Spinal cord (tissue), 10 donors: ENCODE results near the gene FCGBP. TPM values are rescaled to one million over a fixed set of nuclear protein-coding genes. Genes with fewer than 3 reads are reported as not detected.

Experiments
- DNase-seq, 6 donors: peaks; one replicate each; pipeline versions ENCODE4 v3.0.0 to v3.0.0-alpha.2; 2013 to 2015; ENCODE audit warnings: low spot score in 6 of 6, low read depth in 4 of 6
- H3K27ac ChIP-seq: one replicate; pipeline ENCODE4 v1.5.1; 2013; ENCODE audit warnings: low read depth, low read length, control low read depth
- H3K27me3 ChIP-seq: one replicate; pipeline ENCODE4 v1.6.1; 2013; ENCODE audit warnings: low read length; ENCODE audit not compliant: control insufficient read depth, insufficient read depth
- H3K36me3 ChIP-seq: one replicate; pipeline ENCODE4 v1.6.1; 2013; ENCODE audit warnings: low read length; ENCODE audit not compliant: control insufficient read depth, insufficient read depth
- H3K4me1 ChIP-seq: one replicate; pipeline ENCODE4 v1.6.1; 2013; ENCODE audit warnings: low read length; ENCODE audit not compliant: control insufficient read depth, insufficient read depth
- H3K4me3 ChIP-seq: one replicate; pipeline ENCODE4 v1.5.1; 2013; ENCODE audit warnings: low read depth, low read length, control low read depth
- H3K9me3 ChIP-seq: one replicate; pipeline ENCODE4 v1.6.1; 2013; ENCODE audit warnings: low read length; ENCODE audit not compliant: control insufficient read depth, insufficient read depth
- WGBS: methylation state at CpG from one replicate; pipeline ENCODE4 v1.1.5; 2013; ENCODE audit warnings: missing lambda C conversion rate; ENCODE audit not compliant: insufficient coverage; 5-methylcytosine and 5-hydroxymethylcytosine counted together
- long read RNA-seq, 4 donors: transcript quantifications; one replicate each; lab custom pipeline, GENCODE V29; 2026
- polyA plus RNA-seq, 2 donors: library from polyadenylated mRNA; unstranded; fragments of 120-200 nt; gene quantifications; one replicate each; pipeline ENCODE4 v1.2.1, GENCODE V29; 2013; ENCODE audit not compliant: insufficient read length in 2 of 2
- total RNA-seq, 2 donors: library from RNA; depleted of rRNA in 1 of 2; stranded (reverse); fragments of 120-200 nt in 1 of 2; fragments of >200 nt in 1 of 2; gene quantifications; one replicate each; pipeline versions ENCODE4 v1.2.3 to v1.2.4, GENCODE V29; 2013 to 2014
- donor health status: healthy.

FCGBP gene
- total RNA-seq (1 to 10 TPM; 2.9 to 3.7 TPM), polyA plus RNA-seq (1 to 10 TPM; 2.0 to 2.3 TPM)
- long read RNA-seq, donor 1 = 0 reads
- long read RNA-seq, donor 2 = 0 reads
- long read RNA-seq, donor 3 = 0 reads
- long read RNA-seq, donor 4, partial matches to known transcripts = 24 of 24 reads
- long read RNA-seq, donor 4, other reads (novel, unspliced or antisense) = 0 of 24 reads

DNA sequence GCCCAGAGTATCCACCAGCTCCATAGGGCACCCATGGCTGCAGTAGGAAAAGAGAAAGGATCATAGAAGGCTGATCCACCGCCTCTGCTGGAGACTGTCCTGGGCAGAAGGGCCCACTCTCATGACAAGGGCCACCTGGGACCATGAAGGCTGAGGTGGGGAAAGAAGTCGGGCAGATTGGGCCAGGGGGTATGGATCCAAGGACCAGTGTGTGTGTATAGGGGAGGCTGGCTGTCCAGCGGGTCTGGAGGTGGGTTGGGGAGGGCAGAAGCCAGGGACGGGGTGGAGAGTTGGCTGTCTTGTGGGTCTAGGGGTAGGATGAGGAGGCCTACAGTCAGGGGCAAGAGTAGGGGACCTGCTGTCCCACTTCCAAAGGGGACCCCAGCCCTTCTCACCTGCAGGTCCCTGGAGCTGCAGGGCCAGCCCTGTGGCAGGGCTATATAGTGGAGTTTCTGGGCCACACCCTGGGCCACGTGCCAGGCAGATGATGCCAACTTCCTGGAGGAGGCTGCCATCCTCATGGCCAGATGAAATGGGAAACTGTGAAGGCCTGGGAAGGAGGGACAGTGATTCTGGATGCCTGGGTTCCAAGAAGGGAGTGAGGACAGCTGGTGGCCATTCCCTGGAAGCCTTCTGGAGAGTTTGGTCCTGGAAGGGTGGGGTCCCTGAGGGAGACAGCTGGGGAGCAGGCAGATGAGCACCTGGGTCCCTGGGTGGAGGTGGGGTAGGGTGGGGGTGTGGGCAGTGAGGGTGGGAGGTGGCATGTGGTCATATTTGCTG is at the start of gene FCGBP:
Gene FCGBP, minus strand, starts transcription at position 51 of the 780 bp plus-strand sequence.
- no peak within 1 kb of the TSS for H3K27ac ChIP-seq

DNA sequence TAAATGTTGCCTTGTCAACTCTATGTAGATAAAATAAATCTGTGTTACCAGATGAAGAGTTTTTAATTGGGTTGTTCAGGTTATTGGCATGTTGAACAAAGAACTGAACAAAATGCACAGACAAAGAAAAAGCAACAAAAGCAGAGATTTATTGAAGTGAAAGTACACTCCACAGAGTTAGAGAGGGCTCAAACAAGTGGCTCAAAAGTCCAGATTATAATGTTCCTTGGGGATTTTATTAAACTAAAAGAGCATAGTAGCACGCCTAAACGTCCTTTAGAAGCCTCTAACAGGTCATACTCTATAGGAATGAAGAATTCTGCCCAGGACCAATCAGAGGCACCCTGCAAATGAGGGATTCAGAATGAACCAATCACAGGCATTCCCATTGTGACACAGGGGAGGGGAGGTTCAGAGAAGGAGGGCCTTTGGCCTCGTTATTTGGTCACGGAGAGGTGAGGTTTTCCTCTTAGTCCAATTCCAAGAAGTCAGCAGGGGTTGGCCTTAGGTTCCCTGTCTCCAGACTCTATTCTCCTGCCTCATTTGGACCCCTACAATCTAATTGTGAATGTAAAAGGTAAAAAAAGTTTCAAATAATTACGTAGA is 49.4 kb upstream of the FCGBP start:
- Histone ChIP-seq H3K36me3 (peaks cover 31% of the 10 kb centered on the region), H3K27me3 (no peaks in the 10 kb centered on the region), H3K9me3 (peaks cover 4% of the 10 kb centered on the region), H3K4me3 (no peak overlapping the region), H3K4me1 (no peaks in the 10 kb centered on the region), H3K27ac (no peak overlapping the region)
- DNase-seq = no peak
- no CpG with 5 or more reads among the region's 5 CpGs for WGBS

More for the DNA sequence above, at the start of gene FCGBP:
- Histone ChIP-seq H3K27me3 (no peaks in the 10 kb centered on the region), H3K36me3 (no peaks in the 10 kb centered on the region), H3K9me3 (no peaks in the 10 kb centered on the region), H3K4me3 (no peak within 1 kb of the TSS), H3K4me1 (no peaks in the 10 kb centered on the region)
- WGBS = 87% methylated on average over 5 of the region's 5 CpGs
- DNase-seq = no peak

DNA sequence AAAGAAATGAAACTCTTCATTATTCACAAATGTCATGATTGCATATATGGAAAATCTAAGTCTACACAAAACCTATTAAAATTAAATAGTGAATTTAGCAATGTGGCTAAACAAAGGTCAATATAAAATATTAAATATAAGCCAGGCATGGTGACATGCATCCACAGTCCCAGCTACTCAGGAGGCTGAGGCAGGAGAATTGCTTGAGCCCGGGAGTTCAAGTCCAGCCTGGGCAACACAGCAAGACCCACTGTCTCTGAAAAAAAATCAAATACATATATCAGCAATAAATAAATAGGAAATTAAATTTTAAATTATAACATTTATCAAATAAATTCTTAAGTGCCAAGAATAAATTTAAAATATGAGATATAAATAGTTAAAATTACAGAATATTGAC is 48.4 kb upstream of the FCGBP start:
- no CpG with 5 or more reads among the region's 1 CpG for WGBS
- Histone ChIP-seq H3K36me3 (peaks cover 40% of the 10 kb centered on the region), H3K27ac (no peak overlapping the region), H3K4me3 (no peak overlapping the region), H3K4me1 (no peaks in the 10 kb centered on the region), H3K9me3 (peaks cover 3% of the 10 kb centered on the region), H3K27me3 (no peaks in the 10 kb centered on the region)
- no peak for DNase-seq

DNA sequence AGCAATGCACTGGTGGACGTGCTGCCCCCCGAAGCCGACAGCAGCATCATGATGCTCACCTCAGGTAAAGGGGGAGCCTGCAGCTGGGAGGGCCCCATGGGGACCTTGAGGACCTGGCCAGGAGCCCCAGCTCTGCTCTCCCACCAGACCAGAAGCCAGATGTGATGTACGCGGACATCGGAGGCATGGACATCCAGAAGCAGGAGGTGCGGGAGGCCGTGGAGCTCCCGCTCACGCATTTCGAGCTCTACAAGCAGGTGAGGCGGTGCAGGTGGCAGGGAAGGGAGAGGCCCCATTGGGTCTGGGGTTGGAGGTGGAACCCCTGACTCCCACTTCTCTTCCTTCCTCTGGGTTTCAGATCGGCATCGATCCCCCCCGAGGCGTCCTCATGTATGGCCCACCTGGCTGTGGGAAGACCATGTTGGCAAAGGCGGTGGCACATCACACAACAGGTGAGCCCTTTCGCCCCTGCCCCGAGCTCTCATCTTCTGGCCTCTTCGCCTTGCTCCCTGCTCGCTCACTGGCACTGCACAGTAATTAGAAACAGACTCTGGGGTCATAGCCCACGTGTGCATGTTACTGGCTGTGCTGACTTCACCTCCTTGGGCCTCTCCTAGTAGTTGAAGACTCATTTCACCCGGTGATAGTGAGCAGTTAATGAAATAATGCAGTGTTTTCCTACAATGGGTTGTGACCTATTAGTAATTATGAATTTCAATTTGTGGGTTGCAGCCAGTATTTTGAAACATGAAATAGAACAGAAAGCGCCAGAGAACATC is 40.1 kb upstream of the FCGBP start:
- no peak overlapping the region for H3K27ac ChIP-seq
- WGBS = 98% methylated on average over 17 of the region's 24 CpGs

DNA sequence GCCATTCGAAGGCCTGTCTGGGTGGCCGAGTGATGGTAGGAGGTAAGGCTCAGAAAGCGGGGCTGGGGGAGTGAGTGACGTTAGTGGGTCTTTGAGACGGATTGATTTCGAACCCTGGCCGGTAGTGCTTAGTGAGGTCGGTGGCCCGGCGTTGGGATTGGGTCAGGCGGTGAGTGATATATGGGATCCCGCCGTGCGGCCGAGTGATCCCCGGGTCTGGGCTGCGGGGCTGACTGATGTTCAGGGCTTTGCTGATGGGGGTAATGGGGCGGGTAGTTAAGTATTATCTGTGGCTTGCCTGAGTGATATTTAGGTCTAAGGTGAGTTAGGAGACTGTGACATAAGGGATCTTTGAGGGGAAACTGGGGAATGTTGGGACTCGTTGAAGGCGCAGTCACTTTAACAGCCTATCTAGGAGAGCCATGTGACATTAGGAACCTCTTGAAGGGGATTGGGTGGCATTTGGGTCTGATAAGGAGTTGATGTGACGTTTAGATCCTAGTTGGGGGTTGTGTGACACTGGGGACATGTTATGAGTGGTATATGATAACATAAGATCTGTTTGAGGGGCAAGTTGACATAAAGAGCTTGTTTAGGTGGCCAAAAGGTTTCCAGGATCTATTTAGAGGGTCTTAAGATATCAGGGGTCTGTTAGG is 37.1 kb upstream of the FCGBP start:
- H3K4me3 ChIP-seq = peak overlapping the region; percentile 72
- DNase-seq = no peak
- 2% methylated on average over 21 of the region's 21 CpGs for WGBS
- peaks cover 14% of the 10 kb centered on the region for H3K4me1 ChIP-seq
- H3K9me3 ChIP-seq = no peaks in the 10 kb centered on the region
- no peaks in the 10 kb centered on the region for H3K27me3 ChIP-seq
- peaks cover 30% of the 10 kb centered on the region for H3K36me3 ChIP-seq
- H3K27ac ChIP-seq = peak overlapping the region; percentile 45

More for the DNA sequence above, 40.1 kb upstream of the FCGBP start:
- H3K27me3 ChIP-seq = no peaks in the 10 kb centered on the region
- no peaks in the 10 kb centered on the region for H3K9me3 ChIP-seq
- H3K36me3 ChIP-seq = peaks cover 54% of the 10 kb centered on the region
- H3K4me1 ChIP-seq = peaks cover 13% of the 10 kb centered on the region
- no peak overlapping the region for H3K4me3 ChIP-seq
- no peak for DNase-seq

DNA sequence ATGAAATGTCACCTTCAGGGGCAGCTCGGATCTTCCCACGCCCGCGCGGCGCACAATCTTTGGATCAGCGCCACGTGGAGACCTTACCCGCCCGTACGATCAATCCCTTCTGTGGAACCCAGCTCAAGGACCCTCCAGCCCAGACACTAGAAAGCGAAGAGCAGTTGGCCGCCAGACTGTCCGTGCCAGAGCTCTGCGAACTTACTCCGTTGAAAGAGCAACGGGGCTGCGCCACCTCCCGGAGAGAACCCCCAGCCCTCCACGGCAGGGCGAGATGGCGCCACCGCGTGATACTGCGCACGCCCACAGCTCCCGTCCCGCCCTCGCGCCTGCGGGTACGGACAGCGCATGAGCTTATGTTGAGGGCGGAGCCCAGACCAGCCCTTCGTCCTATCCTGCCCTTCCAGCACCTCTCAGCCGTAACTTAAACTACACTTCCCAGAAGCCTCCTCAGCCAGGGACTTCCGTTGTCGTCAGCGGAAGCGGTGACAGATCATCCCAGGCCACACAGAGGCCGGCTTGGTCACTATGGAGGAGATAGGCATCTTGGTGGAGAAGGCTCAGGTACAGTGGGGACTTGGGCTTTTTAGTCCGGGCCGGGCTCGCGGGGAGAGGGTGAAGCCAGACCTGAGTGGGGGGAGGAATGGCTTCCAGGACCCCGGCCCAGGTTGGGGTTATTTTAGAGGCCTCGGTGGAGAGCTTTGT is 36.4 kb upstream of the FCGBP start, which contains the start of gene PSMC4:
Gene PSMC4, plus strand, starts transcription at position 491 of the 705 bp plus-strand sequence. Its CDS starts 38 bp downstream, at position 529.
- Histone ChIP-seq H3K4me3 (peak within 1 kb of the TSS; percentile 72), H3K4me1 (peaks cover 14% of the 10 kb centered on the region), H3K27me3 (no peaks in the 10 kb centered on the region), H3K9me3 (no peaks in the 10 kb centered on the region), H3K36me3 (peaks cover 28% of the 10 kb centered on the region), H3K27ac (peak within 1 kb of the TSS; percentile 88)
- DNase-seq = peak; percentile 92 to 100 (median 96)
- WGBS = 0% methylated on average over 46 of the region's 47 CpGs

DNA sequence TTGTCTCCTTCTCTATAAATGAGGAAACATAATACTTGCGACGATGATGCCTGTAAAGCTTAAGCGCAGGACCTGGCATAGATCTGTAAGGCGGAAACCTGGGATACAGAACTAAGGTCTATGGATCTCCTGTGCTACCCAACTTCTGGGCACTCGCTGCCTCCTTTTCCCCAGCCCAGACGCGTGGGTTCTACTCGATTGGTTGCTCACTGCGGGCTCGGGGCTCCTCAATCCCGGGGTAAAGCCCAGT is 35.9 kb upstream of the FCGBP start:
- Histone ChIP-seq H3K4me3 (peak overlapping the region; percentile 72), H3K27ac (peak overlapping the region; percentile 88), H3K36me3 (peaks cover 26% of the 10 kb centered on the region), H3K9me3 (no peaks in the 10 kb centered on the region), H3K4me1 (peaks cover 14% of the 10 kb centered on the region), H3K27me3 (no peaks in the 10 kb centered on the region)
- 4% methylated on average over 11 of the region's 11 CpGs for WGBS
- no peak for DNase-seq

DNA sequence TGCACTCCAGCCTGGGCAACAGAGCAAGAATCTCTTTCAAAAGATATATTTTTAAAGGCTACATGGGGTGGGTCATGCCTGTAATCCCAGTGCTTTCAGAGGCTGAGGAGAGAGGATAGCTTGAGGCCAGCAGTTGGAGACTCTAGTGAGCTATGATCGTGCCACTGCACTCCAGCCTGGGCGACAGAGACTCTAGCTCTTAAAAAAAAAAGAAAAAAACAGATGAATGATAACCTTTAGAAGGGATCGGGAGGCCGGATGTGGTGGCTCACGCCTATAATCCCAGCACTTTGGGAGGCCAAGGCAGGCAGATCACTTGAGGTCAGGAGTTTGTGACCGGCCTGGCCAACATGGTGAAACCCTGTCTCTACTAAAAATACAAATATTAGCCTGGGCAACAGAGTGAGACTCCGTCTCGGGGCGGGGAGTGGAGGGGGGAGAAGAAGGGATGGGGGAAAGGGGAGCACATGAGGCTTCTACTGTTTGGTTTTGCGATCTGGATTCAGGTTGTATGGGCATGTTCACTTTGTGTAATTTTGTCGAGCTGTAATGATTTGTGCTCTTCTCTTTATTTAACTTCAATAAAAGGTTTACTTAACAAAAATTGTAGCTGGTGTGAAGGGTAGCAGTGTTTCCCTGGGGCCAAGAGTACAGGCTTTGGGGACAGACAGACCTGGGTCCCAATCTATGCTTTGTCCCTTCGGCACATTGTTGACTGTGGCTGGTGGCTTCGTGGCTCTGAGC is 35.4 kb upstream of the FCGBP start:
- Histone ChIP-seq H3K27me3 (no peaks in the 10 kb centered on the region), H3K27ac (peak overlapping the region; percentile 88), H3K9me3 (no peaks in the 10 kb centered on the region), H3K4me1 (peaks cover 14% of the 10 kb centered on the region), H3K36me3 (peaks cover 25% of the 10 kb centered on the region), H3K4me3 (peak overlapping the region; percentile 72)
- 85% methylated on average over 5 of the region's 13 CpGs for WGBS
- no peak for DNase-seq
